Osteoblast (primary cell): ENCODE measurements around the gene TNNC1. TPM values are rescaled to one million over a fixed set of nuclear protein-coding genes. Genes with fewer than 3 reads are reported as not detected.
A peak's percentile ranks its signal among the peaks of the same experiment; 100 is the strongest.

Experiments used
- DNase-seq: peaks from one replicate; pipeline ENCODE4 v3.0.0; 2011; ENCODE audit warnings: low spot score, mixed read lengths; ENCODE audit not compliant: insufficient read length; ENCODE audit errors: missing footprints
- H2AFZ ChIP-seq: 2 replicates; pipeline ENCODE4 v1.6.0; 2011; ENCODE audit warnings: mild to moderate bottlenecking, low read length
- H3K27ac ChIP-seq: 2 replicates; pipeline ENCODE4 v1.5.1; 2011; ENCODE audit warnings: mild to moderate bottlenecking, low read depth, low read length, moderate library complexity
- H3K27me3 ChIP-seq: 2 replicates; pipeline ENCODE4 v1.6.0; 2012; ENCODE audit warnings: mild to moderate bottlenecking, control low read depth, inconsistent platforms, low read length, moderate library complexity; ENCODE audit not compliant: insufficient read depth
- H3K36me3 ChIP-seq: 2 replicates; pipeline ENCODE4 v1.5.1; 2011; ENCODE audit warnings: mild to moderate bottlenecking, low read length, control low read depth, moderate library complexity; ENCODE audit not compliant: insufficient read depth
- H3K4me1 ChIP-seq: 2 replicates; pipeline ENCODE4 v1.5.1; 2011; ENCODE audit warnings: mild to moderate bottlenecking, low read length, control low read depth, moderate library complexity; ENCODE audit not compliant: insufficient read depth
- H3K4me2 ChIP-seq: 2 replicates; pipeline ENCODE4 v1.6.0; 2011; ENCODE audit warnings: mild to moderate bottlenecking, low read length; ENCODE audit not compliant: insufficient read depth
- H3K4me3 ChIP-seq: fragments of 200-600 bp; sonication (generic); 3 replicates; pipeline ENCODE4 v1.5.1; 2012; ENCODE audit warnings: mild to moderate bottlenecking, low read length, inconsistent platforms; ENCODE audit not compliant: insufficient read depth
- H3K79me2 ChIP-seq: 2 replicates; pipeline ENCODE4 v1.6.0; 2012; ENCODE audit warnings: mild to moderate bottlenecking, low read length, control low read depth, inconsistent platforms; ENCODE audit not compliant: insufficient read depth
- H3K9me3 ChIP-seq: 2 replicates; pipeline ENCODE4 v1.5.1; 2011; ENCODE audit warnings: low read depth, low read length, control low read depth
- H4K20me1 ChIP-seq: 2 replicates; pipeline ENCODE4 v1.6.0; 2012; ENCODE audit warnings: mild to moderate bottlenecking, low read length, control low read depth; ENCODE audit not compliant: insufficient read depth
- total RNA-seq: library from RNA; depleted of rRNA; stranded (reverse); fragments of >200 nt; gene quantifications from 2 replicates; pipeline ENCODE4 v1.2.3, GENCODE V29; 2012
- TF ChIP-seq, protein P1 (sequence below): IDR thresholded peaks from 2 replicates; pipeline ENCODE4 v1.5.1; 2011; ENCODE audit warnings: mild to moderate bottlenecking, low read depth, low read length, moderate library complexity; ENCODE audit errors: extremely low read depth

The TNNC1 gene
- total RNA-seq, 1 donor: 0.36 TPM

DNA sequence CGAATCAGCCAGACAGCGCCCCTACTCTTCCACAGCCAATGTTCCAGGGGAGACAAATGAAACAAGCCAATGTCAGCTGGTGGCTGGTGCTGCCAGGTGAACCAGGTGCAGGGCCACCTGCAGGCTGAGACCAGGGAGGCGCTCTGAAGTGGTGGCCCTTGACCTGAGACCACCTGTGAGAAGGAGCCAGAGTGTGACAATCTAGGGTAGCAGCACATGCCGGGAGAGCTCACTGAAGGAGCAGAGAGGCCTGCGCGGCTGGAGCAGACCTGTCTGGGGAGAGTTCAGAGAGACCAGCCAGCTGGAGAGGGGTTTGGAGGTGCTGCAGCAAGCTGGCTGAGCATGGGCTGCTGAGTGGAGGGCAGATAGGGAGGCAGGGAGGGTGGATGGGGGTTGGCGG lies 40.6 kb upstream of the TNNC1 start:
- TF ChIP-seq, protein P1, sequence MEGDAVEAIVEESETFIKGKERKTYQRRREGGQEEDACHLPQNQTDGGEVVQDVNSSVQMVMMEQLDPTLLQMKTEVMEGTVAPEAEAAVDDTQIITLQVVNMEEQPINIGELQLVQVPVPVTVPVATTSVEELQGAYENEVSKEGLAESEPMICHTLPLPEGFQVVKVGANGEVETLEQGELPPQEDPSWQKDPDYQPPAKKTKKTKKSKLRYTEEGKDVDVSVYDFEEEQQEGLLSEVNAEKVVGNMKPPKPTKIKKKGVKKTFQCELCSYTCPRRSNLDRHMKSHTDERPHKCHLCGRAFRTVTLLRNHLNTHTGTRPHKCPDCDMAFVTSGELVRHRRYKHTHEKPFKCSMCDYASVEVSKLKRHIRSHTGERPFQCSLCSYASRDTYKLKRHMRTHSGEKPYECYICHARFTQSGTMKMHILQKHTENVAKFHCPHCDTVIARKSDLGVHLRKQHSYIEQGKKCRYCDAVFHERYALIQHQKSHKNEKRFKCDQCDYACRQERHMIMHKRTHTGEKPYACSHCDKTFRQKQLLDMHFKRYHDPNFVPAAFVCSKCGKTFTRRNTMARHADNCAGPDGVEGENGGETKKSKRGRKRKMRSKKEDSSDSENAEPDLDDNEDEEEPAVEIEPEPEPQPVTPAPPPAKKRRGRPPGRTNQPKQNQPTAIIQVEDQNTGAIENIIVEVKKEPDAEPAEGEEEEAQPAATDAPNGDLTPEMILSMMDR: no peak
- H3K4me1 ChIP-seq: peaks cover 26% of the 10 kb centered on the region
- peaks cover 12% of the 10 kb centered on the region for H4K20me1 ChIP-seq

GRCh38 chr3:52493232-52494017 lies 39.6 kb upstream of the TNNC1 start:
- H2AFZ ChIP-seq: no peak overlapping the region
- no peak overlapping the region for H3K4me3 ChIP-seq
- H3K79me2 ChIP-seq: no peaks in the 10 kb centered on the region
- H3K9me3 ChIP-seq: no peaks in the 10 kb centered on the region
- no peaks in the 10 kb centered on the region for H3K27me3 ChIP-seq
- peaks cover 12% of the 10 kb centered on the region for H4K20me1 ChIP-seq
- no peak overlapping the region for H3K4me2 ChIP-seq
- DNase-seq: no peak
- peaks cover 39% of the 10 kb centered on the region for H3K36me3 ChIP-seq
- no peak overlapping the region for H3K27ac ChIP-seq
- TF ChIP-seq, protein P1: no peak
- peaks cover 16% of the 10 kb centered on the region for H3K4me1 ChIP-seq

More for the DNA sequence above, 40.6 kb upstream of the TNNC1 start:
- H2AFZ ChIP-seq: no peak overlapping the region
- no peaks in the 10 kb centered on the region for H3K9me3 ChIP-seq
- H3K4me2 ChIP-seq: no peak overlapping the region
- no peak for DNase-seq
- H3K36me3 ChIP-seq: peaks cover 31% of the 10 kb centered on the region
- H3K4me3 ChIP-seq: no peak overlapping the region
- H3K27me3 ChIP-seq: no peaks in the 10 kb centered on the region
- H3K79me2 ChIP-seq: no peaks in the 10 kb centered on the region
- no peak overlapping the region for H3K27ac ChIP-seq

DNA sequence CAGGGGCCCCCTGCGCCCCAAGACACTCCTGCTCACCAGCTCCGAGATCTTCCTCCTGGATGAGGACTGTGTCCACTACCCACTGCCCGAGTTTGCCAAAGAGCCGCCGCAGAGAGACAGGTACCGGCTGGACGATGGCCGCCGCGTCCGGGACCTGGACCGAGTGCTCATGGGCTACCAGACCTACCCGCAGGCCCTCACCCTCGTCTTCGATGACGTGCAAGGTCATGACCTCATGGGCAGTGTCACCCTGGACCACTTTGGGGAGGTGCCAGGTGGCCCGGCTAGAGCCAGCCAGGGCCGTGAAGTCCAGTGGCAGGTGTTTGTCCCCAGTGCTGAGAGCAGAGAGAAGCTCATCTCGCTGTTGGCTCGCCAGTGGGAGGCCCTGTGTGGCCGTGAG lies 38.2 kb upstream of the TNNC1 start:
- Histone ChIP-seq H3K27ac (no peak overlapping the region), H3K4me3 (no peak overlapping the region), H3K27me3 (no peaks in the 10 kb centered on the region), H3K36me3 (peaks cover 50% of the 10 kb centered on the region), H3K9me3 (no peaks in the 10 kb centered on the region), H3K79me2 (no peaks in the 10 kb centered on the region), H3K4me2 (no peak overlapping the region), H3K4me1 (peaks cover 7% of the 10 kb centered on the region), H4K20me1 (peaks cover 12% of the 10 kb centered on the region), H2AFZ (no peak overlapping the region)
- no peak for DNase-seq
- TF ChIP-seq, protein P1: no peak

DNA sequence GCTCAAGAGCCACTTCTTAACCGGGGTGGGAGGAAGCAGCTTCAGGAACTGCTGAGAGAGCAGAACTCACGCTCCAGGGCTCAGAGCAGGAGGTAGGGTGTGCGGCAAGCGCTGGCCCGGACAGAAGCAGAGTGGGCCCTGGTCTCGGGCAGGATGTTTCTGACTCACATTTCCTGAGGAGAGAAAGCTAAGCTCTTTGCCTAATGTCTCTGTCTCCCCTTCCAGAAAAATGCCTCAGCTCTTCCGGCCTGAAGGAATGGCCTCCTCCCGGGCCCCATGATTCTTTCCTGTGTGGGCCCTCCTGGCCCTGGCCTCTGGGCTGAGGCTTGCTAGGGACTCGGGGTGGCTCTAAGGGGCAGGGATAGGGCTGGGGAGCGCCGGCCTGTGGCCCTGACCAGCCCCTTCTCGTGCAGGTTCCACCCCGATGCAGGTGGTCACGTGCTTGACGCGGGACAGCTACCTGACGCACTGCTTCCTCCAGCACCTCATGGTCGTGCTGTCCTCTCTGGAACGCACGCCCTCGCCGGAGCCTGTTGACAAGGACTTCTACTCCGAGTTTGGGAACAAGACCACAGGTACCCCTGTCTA lies 37.2 kb upstream of the TNNC1 start:
- TF ChIP-seq, protein P1: no peak
- Histone ChIP-seq H3K36me3 (peaks cover 53% of the 10 kb centered on the region), H3K4me3 (no peak overlapping the region), H3K4me1 (peaks cover 5% of the 10 kb centered on the region), H3K4me2 (no peak overlapping the region), H3K9me3 (no peaks in the 10 kb centered on the region), H3K79me2 (no peaks in the 10 kb centered on the region), H3K27me3 (no peaks in the 10 kb centered on the region), H4K20me1 (peaks cover 12% of the 10 kb centered on the region), H2AFZ (no peak overlapping the region), H3K27ac (no peak overlapping the region)
- DNase-seq: peak; percentile 90
